A549 (cell line): ENCODE data around the gene KDM6A.
"Not testable (repeated sequence)": the region's sequence is repeated elsewhere in the genome, so short reads cannot be mapped to it uniquely, and the experiment has no call there.

ENCODE experiments used
- EP300 ChIP-seq, 2 experiments: fragments of >200 bp; sonication (Bioruptor Twin); formaldehyde crosslinking; IDR thresholded peaks; 2 replicates in 1 of 2; 3 replicates in 1 of 2; pipeline ENCODE4 v1.6.1; 2016 to 2017
- REST ChIP-seq: fragments of 200-600 bp; sonication (generic); IDR thresholded peaks from 2 replicates; pipeline ENCODE4 v1.6.1; 2016; ENCODE audit warnings: antibody characterized with exemption, mild to moderate bottlenecking, moderate library complexity
- RFX5 ChIP-seq: fragments of 450-650 bp; IDR thresholded peaks from 2 replicates; pipeline ENCODE4 v1.7.1; 2014; ENCODE audit warnings: antibody characterized with exemption, mild to moderate bottlenecking, moderate library complexity
- TF ChIP-seq, protein P1 (sequence below): fragments of >200 bp; sonication (Bioruptor Twin); formaldehyde crosslinking; IDR thresholded peaks from 3 replicates; pipeline ENCODE4 v1.5.1; 2016
- TF ChIP-seq, protein P2 (sequence below): IDR thresholded peaks from 2 replicates; pipeline ENCODE4 v1.6.1; 2012; ENCODE audit warnings: low read depth, borderline replicate concordance

DNA sequence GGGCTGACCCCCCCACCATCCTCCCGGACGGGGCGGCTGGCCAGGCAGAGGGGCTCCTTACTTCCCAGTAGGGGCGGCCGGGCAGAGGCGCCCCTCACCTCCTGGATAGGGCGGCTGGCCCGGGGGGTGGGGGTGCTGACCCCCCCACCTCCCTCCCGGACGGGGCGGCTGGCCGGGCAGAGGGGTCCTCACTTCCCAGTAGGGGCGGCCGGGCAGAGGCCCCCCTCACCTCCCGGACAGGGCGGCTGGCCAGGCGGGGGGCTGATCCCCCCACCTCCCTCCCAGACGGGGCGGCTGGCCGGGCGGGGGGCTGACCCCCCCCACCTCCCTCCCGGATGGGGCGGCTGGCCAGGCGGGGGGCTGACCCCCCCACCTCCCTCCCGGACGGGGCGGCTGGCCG is 167.1 kb downstream of the KDM6A start:
- TF ChIP-seq, protein P1, sequence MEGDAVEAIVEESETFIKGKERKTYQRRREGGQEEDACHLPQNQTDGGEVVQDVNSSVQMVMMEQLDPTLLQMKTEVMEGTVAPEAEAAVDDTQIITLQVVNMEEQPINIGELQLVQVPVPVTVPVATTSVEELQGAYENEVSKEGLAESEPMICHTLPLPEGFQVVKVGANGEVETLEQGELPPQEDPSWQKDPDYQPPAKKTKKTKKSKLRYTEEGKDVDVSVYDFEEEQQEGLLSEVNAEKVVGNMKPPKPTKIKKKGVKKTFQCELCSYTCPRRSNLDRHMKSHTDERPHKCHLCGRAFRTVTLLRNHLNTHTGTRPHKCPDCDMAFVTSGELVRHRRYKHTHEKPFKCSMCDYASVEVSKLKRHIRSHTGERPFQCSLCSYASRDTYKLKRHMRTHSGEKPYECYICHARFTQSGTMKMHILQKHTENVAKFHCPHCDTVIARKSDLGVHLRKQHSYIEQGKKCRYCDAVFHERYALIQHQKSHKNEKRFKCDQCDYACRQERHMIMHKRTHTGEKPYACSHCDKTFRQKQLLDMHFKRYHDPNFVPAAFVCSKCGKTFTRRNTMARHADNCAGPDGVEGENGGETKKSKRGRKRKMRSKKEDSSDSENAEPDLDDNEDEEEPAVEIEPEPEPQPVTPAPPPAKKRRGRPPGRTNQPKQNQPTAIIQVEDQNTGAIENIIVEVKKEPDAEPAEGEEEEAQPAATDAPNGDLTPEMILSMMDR, result not testable (repeated sequence)
- TF ChIP-seq, protein P2, sequence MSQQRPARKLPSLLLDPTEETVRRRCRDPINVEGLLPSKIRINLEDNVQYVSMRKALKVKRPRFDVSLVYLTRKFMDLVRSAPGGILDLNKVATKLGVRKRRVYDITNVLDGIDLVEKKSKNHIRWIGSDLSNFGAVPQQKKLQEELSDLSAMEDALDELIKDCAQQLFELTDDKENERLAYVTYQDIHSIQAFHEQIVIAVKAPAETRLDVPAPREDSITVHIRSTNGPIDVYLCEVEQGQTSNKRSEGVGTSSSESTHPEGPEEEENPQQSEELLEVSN, result not testable (repeated sequence)
- TF ChIP-seq EP300 (IDR thresholded peaks at IDR 0.05); REST; RFX5: not testable (repeated sequence)
